HG02610 (cell line): ENCODE measurements around the gene BNIP3.

Experiments used
- ATAC-seq: cut with Tn5 transposase; IDR thresholded peaks from one replicate; pipeline ENCODE4 v1.9.1; 2021; ENCODE audit warnings: mild to moderate bottlenecking, moderate library complexity; ENCODE audit not compliant: unreplicated experiment

The BNIP3 gene

DNA sequence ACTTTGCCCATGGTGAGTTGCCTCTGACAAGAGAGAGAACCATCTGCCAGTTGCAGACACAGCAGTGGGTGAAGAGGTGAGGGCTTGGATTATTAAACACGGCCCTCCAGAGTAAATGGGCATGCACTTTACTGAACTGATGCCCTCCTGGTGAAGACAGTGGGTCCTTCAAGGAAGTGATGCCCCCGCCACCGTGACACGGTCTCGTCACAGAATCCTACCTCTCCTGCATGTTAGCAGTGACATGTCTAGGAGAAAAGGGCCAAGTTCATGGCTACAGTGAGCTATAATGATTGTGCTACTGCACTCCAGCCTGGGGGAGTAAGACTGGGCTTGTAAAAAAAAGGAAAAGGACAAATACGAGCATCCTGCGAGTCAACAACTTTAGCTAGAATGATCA lies 2.4 kb downstream of the BNIP3 start:
- no peak for ATAC-seq

GRCh38 chr10:131978851-131979250 lies 2.9 kb downstream of the BNIP3 start:
- no peak for ATAC-seq

DNA sequence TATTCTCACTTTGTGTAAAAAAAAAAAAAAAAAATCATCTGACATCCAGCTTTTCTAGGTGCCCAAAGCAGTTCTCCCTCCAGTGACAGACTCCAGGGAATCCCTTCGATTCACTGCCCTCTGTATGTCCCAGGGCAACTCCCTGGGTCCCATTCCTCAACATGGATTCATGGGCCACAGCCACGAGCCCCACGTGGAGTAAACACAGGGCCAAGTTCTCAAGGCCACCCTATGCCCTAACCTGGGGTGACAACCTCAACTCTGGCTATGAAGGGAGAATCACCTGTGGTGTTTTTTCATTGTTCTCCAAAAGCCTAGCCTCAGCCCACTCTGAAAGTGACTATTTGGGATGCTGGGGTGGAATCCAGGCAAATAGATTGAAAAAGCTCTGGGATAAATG lies 3.4 kb downstream of the BNIP3 start:
- ATAC-seq = no peak

DNA sequence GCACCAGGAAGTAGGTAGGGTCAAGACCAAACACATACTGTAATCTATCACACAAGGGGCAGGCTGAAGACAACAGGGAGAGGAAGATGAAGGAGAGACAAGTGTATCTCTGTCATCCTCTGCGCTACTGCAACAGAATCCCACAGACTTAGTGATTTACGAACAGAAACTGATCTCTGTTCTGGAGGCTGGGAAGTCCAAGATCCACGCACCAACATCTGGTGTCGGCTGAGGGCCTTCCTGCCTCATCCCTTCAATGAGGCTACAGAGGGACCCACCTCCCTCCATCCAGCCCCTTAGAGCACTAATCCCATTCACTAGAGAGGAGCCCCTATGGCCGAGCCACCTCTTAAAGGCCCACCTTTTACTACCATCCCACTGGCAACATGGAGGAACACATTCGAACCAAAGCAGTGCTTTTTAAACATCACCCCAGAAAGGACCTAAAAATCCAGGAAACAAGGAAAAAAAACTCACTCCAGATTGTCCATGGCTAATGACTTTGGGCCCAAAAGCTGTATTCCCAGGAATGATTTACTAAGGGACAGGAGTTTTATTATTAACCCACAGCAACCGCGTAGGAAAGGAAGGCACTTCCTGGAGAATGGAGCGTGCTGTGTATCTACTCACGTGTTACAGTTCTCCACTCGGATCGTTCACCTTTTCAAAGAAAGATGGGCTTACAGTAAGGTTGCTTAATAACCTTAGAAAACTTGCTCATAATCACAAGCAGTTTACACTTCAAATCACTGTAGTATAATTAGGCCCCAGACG lies 4.2 kb downstream of the BNIP3 start:
- ATAC-seq = no peak

GRCh38 chr10:131975796-131976195 lies 5.9 kb downstream of the BNIP3 start:
- no peak for ATAC-seq

DNA sequence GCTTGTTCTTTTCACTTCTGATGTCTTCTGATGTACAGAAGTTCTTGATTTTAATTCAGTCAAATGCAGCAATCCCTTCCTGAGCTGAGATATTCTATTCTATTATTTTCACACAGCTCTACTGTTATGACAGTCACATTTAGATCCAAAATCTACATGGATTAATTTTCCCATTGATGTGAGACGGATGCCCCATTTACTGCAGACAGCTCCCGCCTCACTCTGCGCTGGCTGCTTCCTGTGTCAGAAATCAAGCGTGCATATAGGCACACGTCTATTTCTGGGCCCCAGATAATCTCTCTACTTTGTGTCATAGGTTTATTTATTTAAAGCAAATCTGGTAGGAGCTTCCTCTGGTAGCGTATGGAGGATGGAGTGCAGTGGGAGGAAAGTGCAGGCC lies 6.7 kb downstream of the BNIP3 start:
- no peak for ATAC-seq

GRCh38 chr10:131974034-131974817 lies 7.5 kb downstream of the BNIP3 start:
- ATAC-seq = no peak

GRCh38 chr10:131973160-131973951 lies 8.4 kb downstream of the BNIP3 start:
- no peak for ATAC-seq

DNA sequence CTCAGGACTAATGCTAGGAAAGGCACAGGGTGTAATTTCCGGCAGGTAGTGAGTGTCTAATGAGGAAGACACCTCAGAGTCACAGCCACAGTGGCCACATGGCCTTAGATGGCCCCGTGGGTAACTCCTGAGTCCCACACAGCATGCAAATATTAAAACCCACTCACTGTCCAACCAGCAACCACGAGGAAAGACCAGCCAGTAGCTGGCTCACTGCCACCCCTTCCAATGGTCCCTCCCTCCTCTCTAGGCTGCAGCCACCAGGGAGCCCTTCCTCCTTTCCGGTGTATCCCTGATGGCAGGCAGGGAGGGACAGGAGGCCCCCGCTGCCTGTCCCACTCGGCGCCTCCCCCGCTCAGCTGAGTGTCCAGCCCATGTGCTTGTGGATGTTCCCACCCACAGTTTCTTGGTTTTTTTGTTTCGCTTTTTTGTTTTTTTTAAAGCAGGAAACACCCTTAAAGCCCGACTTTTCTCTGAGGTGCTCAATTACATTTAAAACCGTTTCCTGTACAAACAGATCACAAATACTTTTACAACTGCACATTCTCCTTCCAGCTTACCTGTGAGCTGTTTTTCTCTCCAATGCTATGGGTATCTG lies 9.2 kb downstream of the BNIP3 start:
- no peak for ATAC-seq

- ATAC-seq = no peak
Observed at GRCh38 chr10:131971591-131971990, 10.1 kb downstream of the BNIP3 start.

- ATAC-seq = no peak
Observed at GRCh38 chr10:131970946-131971345, 10.8 kb downstream of the BNIP3 start.

- ATAC-seq = no peak
Observed at GRCh38 chr10:131968949-131969348, 12.8 kb downstream of the BNIP3 start.

DNA sequence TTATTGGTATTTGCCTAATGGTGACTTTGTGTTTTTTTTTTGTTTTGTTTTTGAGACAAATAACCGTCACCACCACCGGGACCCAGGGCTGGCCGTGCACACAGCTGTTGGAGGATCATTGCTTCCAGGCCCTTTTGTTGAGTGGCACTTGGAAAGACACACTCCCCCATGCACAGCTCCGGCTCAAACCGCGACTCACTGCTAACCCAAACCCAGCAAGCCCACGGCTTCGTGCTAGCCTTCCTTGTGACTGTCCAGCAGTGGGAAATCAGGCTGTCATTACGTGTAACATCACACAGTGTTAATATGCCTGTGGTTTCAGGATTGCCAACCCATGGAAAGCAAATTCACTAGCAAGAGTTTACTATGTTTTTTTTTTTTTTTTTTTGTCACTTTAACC lies 17.4 kb downstream of the BNIP3 start:
- no peak for ATAC-seq

DNA sequence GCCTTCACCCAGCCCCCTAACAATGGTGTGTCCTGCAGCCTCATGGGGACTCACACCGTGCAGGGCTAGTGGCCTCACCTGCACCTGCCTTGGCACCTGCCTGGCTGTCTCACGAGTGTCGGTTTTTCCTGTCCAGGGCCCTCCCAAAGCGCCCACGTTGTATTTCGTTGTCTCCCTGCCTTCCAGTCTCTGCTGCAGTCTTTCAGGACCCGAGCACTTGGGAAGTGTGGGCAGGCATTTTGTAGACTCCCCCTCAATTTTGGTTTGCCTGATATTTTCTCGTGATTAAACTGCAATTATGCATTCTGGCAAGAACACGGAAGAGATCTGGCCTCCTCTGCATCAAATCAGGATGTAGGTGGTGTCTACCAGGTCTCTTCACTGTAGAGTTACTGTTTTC lies 17.9 kb downstream of the BNIP3 start:
- no peak for ATAC-seq

GRCh38 chr10:131963350-131963749 lies 18.4 kb downstream of the BNIP3 start:
- ATAC-seq = no peak

DNA sequence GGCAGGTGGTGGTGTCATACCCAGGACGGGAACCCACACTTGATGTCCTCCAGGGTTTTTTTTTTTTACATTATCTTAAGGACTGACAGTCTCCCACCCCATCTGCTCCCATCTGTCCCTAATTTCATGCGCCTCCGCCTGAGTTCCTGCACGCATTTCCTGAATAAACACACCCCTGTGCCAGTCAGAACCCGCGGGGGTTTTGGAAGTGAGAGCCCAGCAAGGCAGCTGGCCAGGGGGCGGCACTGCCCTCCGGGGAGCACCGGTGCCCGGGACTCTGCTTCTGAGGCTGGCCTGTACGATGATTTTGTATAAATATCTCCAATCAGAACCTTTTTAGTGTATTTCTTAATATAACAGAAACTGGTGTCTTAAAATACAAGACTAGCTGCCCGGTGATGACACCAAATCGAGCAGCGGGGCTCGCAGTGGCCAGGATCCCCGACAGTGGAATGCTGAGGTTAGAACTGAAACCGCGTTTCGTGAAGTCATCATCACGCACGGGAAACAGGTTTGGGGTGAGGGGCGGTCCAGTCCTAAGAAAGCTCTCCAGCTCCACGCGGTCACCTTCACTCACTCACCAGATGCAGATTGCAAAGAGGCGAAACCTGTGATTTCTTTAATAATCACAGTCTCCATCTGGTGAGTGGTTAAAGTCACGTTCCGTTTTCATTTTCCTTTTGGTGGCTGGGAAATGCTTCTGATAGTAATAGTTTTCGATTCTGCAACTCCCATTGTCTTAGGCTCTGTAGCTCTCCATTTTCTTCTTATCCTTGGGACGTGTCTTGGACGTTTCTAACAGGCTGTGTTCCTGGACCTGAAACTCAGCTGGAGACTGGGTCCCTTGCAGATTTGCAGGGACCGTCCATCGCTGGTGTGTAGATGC lies 19.7 kb downstream of the BNIP3 start:
- no peak for ATAC-seq

DNA sequence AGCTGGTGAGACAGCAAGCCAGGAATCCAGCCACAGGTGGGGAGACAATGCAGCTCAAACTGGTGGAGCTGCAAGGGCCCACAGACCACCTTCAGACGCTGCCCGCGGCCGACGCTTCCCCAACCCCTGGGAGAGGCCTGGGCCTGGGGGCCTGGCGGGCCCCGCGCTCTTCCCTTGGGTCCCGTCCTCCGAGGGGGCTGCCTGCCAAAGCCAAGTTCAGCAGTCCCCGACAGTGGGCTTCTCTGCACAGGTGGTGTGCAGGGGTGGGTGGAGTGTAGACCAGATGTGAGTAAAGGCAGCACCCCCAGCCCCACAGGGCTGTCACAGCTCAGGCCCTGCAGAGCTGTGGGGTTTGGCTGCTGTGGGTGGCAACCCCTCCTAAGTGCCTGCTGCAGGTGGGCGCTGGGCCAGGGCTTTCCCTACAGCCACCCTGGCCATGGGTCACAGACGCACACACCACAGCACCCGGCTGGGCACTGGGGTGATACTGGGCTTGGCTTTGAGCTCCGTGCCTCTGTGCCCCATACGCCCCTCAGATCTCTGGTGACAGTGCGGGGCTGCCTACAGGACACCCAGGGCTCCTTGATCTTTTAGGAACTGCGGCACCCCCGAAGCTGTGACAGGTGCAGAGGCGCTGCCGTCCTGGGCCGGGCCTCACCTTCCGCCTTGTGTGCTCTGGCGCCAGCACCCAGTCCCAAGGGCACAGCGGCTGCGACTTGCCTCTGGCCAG lies 20.5 kb downstream of the BNIP3 start:
- no peak for ATAC-seq

- ATAC-seq = no peak
Observed at GRCh38 chr10:131960631-131961046, 21.1 kb downstream of the BNIP3 start.

DNA sequence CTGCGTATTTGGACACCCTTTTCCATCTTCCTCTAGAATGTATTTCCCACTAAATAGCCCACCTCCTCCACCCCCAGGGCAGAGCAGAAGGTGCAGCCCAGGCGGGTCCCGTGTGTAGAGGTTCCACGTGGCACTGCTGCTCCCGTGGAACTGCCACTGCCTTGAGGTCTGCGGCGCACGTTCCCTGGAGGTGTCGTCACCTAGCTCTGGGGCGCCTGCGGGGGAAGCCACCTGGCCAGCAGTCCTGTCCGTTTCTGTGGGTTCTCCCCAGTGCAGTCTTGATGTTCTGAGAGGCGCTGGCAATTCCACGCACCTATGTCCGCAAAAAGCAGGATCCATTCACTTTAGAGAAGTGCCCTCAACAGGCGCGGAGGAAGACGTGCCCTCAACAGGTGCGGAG lies 21.9 kb downstream of the BNIP3 start:
- ATAC-seq = no peak
